ENCODE results near the gene EHHADH.
A peak's percentile ranks its signal among the peaks of the same experiment; 100 is the strongest.

Gene EHHADH

GRCh38 chr3:185153861-185154629 lies 99.8 kb downstream of the EHHADH start:
- Histone ChIP-seq H4K8ac (ENCODE audit: low read length) (peak overlapping the region; percentile 45), H2BK15ac (ENCODE audit: low read depth, poor library complexity, severe bottlenecking) (no peak overlapping the region), H3K36me3 (ENCODE audit: control insufficient read depth in 1 of 2, insufficient read depth in 2 of 2, low read depth in 1 of 2, low read length in 2 of 2) (no peaks in the 10 kb centered on the region), H3K9ac (ENCODE audit: low read length) (no peak overlapping the region), H2BK120ac (ENCODE audit: low read depth, low read length) (no peak overlapping the region), H3K27me3 (ENCODE audit: control insufficient read depth in 1 of 2, insufficient read depth in 1 of 2, low read length in 2 of 2) (peaks cover 28 to 36% of the 10 kb centered on the region in 2 experiments), H4K91ac (ENCODE audit: low read length) (peak overlapping the region; percentile 52), H3K23ac (ENCODE audit: low read length in 2 of 2) (no peak overlapping the region), H2BK5ac (ENCODE audit: low read depth, low read length, poor library complexity, severe bottlenecking) (no peak overlapping the region), H3K14ac (ENCODE audit: low read length in 2 of 2) (no peak overlapping the region), H3K18ac (ENCODE audit: low read depth in 1 of 2, low read length in 2 of 2) (no peak overlapping the region), H3K4me2 (ENCODE audit: low read length, poor library complexity, severe bottlenecking) (no peak overlapping the region), H3K27ac (ENCODE audit: low read length, poor library complexity, severe bottlenecking) (no peak overlapping the region), H3K4me3 (ENCODE audit: insufficient read depth in 1 of 2, low read depth in 1 of 2, low read length in 2 of 2) (peak overlapping the region; percentile 80 to 90), H3K4ac (ENCODE audit: low read depth in 1 of 2, low read length in 2 of 2) (no peak overlapping the region), H3K79me1 (replicated peaks; ENCODE audit: low read length, poor library complexity, severe bottlenecking) (no peaks in the 10 kb centered on the region), H2BK12ac (ENCODE audit: low read length in 2 of 2) (no peak overlapping the region), H3K4me1 (ENCODE audit: control insufficient read depth, insufficient read depth, low read depth, low read length) (peaks cover 17% of the 10 kb centered on the region), H2AK5ac (ENCODE audit: low read length, severe bottlenecking) (no peak overlapping the region), H2AFZ (ENCODE audit: low read depth, low read length) (no peak overlapping the region), H3K9me3 (ENCODE audit: control insufficient read depth, low read length) (peaks cover 5% of the 10 kb centered on the region)
- DNase-seq, result no peak
- WGBS, result 82% methylated on average over 16 of the region's 16 CpGs

GRCh38 chr3:185153171-185153771 lies 100.6 kb downstream of the EHHADH start:
- H4K91ac ChIP-seq (ENCODE audit: low read length), result no peak overlapping the region
- H3K4me3 ChIP-seq (ENCODE audit: insufficient read depth in 1 of 2, low read depth in 1 of 2, low read length in 2 of 2), result peak overlapping the region; percentile 80 to 90
- DNase-seq, result peak; percentile 38
- peaks cover 17% of the 10 kb centered on the region for H3K4me1 ChIP-seq (ENCODE audit: control insufficient read depth, insufficient read depth, low read depth, low read length)
- H3K36me3 ChIP-seq (ENCODE audit: control insufficient read depth in 1 of 2, insufficient read depth in 2 of 2, low read depth in 1 of 2, low read length in 2 of 2), result no peaks in the 10 kb centered on the region
- WGBS, result 6% methylated on average over 50 of the region's 53 CpGs
- H3K4me2 ChIP-seq (ENCODE audit: low read length, poor library complexity, severe bottlenecking), result peak overlapping the region; percentile 78
- peak overlapping the region; percentile 81 for H3K9ac ChIP-seq (ENCODE audit: low read length)
- no peak overlapping the region for H2BK15ac ChIP-seq (ENCODE audit: low read depth, poor library complexity, severe bottlenecking)
- H3K23ac ChIP-seq (ENCODE audit: low read length in 2 of 2), result peak overlapping the region in 1 of 2 experiments; percentile 89
- H2AK5ac ChIP-seq (ENCODE audit: low read length, severe bottlenecking), result no peak overlapping the region
- H2AFZ ChIP-seq (ENCODE audit: low read depth, low read length), result peak overlapping the region; percentile 99
- H2BK120ac ChIP-seq (ENCODE audit: low read depth, low read length), result no peak overlapping the region
- H3K27ac ChIP-seq (ENCODE audit: low read length, poor library complexity, severe bottlenecking), result no peak overlapping the region
- peaks cover 21 to 28% of the 10 kb centered on the region in 2 experiments for H3K27me3 ChIP-seq (ENCODE audit: control insufficient read depth in 1 of 2, insufficient read depth in 1 of 2, low read length in 2 of 2)
- peak overlapping the region; percentile 45 for H4K8ac ChIP-seq (ENCODE audit: low read length)
- peak overlapping the region in 1 of 2 experiments; percentile 89 for H3K14ac ChIP-seq (ENCODE audit: low read length in 2 of 2)
- peak overlapping the region in 1 of 2 experiments; percentile 82 for H3K18ac ChIP-seq (ENCODE audit: low read depth in 1 of 2, low read length in 2 of 2)
- peak overlapping the region in 1 of 2 experiments; percentile 7 for H3K4ac ChIP-seq (ENCODE audit: low read depth in 1 of 2, low read length in 2 of 2)
- H2BK5ac ChIP-seq (ENCODE audit: low read depth, low read length, poor library complexity, severe bottlenecking), result no peak overlapping the region
- peak overlapping the region in 1 of 2 experiments; percentile 15 for H2BK12ac ChIP-seq (ENCODE audit: low read length in 2 of 2)
- peaks cover 5% of the 10 kb centered on the region for H3K9me3 ChIP-seq (ENCODE audit: control insufficient read depth, low read length)
- no peaks in the 10 kb centered on the region for H3K79me1 ChIP-seq (replicated peaks; ENCODE audit: low read length, poor library complexity, severe bottlenecking)

- Histone ChIP-seq H3K14ac (ENCODE audit: low read length in 2 of 2) (peak within 1 kb of the TSS in 1 of 2 experiments; percentile 89), H3K9me3 (ENCODE audit: control insufficient read depth, low read length) (peaks cover 3% of the 10 kb centered on the region), H3K9ac (ENCODE audit: low read length) (peak within 1 kb of the TSS; percentile 81), H2BK5ac (ENCODE audit: low read depth, low read length, poor library complexity, severe bottlenecking) (no peak within 1 kb of the TSS), H3K36me3 (ENCODE audit: control insufficient read depth in 1 of 2, insufficient read depth in 2 of 2, low read depth in 1 of 2, low read length in 2 of 2) (no peaks in the 10 kb centered on the region), H3K23ac (ENCODE audit: low read length in 2 of 2) (peak within 1 kb of the TSS in 1 of 2 experiments; percentile 99), H4K91ac (ENCODE audit: low read length) (peak within 1 kb of the TSS; percentile 52), H3K4me3 (ENCODE audit: insufficient read depth in 1 of 2, low read depth in 1 of 2, low read length in 2 of 2) (peak within 1 kb of the TSS; percentile 80 to 90), H2BK12ac (ENCODE audit: low read length in 2 of 2) (peak within 1 kb of the TSS in 1 of 2 experiments; percentile 60), H3K4me2 (ENCODE audit: low read length, poor library complexity, severe bottlenecking) (peak within 1 kb of the TSS; percentile 78), H2BK15ac (ENCODE audit: low read depth, poor library complexity, severe bottlenecking) (no peak within 1 kb of the TSS), H4K8ac (ENCODE audit: low read length) (peak within 1 kb of the TSS; percentile 45), H2BK120ac (ENCODE audit: low read depth, low read length) (no peak within 1 kb of the TSS), H2AFZ (ENCODE audit: low read depth, low read length) (peak within 1 kb of the TSS; percentile 99), H3K27ac (ENCODE audit: low read length, poor library complexity, severe bottlenecking) (no peak within 1 kb of the TSS), H3K4ac (ENCODE audit: low read depth in 1 of 2, low read length in 2 of 2) (peak within 1 kb of the TSS in 1 of 2 experiments; percentile 67), H3K79me1 (replicated peaks; ENCODE audit: low read length, poor library complexity, severe bottlenecking) (no peaks in the 10 kb centered on the region), H3K27me3 (ENCODE audit: control insufficient read depth in 1 of 2, insufficient read depth in 1 of 2, low read length in 2 of 2) (peaks cover 15 to 21% of the 10 kb centered on the region in 2 experiments), H3K18ac (ENCODE audit: low read depth in 1 of 2, low read length in 2 of 2) (peak within 1 kb of the TSS; percentile 69 to 89), H2AK5ac (ENCODE audit: low read length, severe bottlenecking) (no peak within 1 kb of the TSS), H3K4me1 (ENCODE audit: control insufficient read depth, insufficient read depth, low read depth, low read length) (peaks cover 17% of the 10 kb centered on the region)
- WGBS, result under 1% methylated on average over 87 of the region's 113 CpGs
- peak; percentile 65 for DNase-seq
These were observed 101.3 kb downstream of the EHHADH start, which contains the start of gene C3orf70 for GRCh38 chr3:185152410-185153170. Gene C3orf70 (minus strand): TSS chr3:185153060. CDS start chr3:185152823, 237 bp downstream.

Data from mesenchymal stem cell (in vitro differentiated cells and primary cell).